ENCODE results near the gene FYCO1. TPM values are rescaled to one million over a fixed set of nuclear protein-coding genes. Genes with fewer than 3 reads are reported as not detected.

The FYCO1 gene
- polyA plus RNA-seq, 2 of the 4 experiments (the other 2 are of a cell fraction), result 3.7 to 4.4 TPM

DNA sequence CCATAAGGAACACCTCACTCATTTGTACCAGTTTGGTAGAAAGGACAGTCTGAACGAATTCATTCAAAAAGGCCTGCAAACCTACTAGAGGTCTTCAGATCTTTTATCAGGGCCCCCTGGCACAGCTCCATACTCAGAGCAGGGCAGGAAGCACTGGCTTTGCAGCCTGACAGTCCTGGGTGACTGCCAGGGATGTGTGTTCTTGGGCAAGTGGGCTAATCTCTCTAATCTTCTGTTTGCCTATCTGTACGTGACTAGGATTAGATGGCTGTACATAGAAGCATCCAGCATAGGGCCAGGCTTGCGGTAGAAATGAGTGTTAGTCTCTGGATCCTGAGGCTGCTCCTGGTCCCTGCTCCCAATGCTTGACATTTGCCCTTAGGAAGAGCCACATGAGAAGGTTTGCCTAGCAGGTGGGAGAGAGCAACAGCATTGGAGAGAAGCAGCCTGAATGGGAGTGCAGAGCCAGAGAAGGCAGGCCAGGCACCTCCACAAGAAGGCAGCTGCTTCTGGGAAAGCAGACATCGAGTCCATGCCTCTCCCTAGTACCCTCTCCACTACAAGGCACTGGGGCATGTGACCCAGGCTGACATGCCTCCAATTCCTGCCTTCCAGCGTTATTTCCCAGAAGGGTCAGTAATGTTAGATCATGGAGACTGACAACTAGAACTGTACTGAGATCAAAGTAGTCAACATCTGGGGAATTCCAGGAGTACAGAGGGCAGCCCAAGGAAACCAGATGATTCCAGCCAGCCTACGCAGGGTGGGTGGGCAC lies 53.4 kb downstream of the FYCO1 start:
- no peak for ATAC-seq
- no peaks in the 10 kb centered on the region for H3K4me1 ChIP-seq
- CTCF ChIA-PET, result interaction anchor here (1.0 to 8.9 kb wide), 5 partner anchors 11 to 436 kb away, joined by 3 to 192 read pairs (median 5); no protein-coding TSS in a partner anchor
- TF ChIP-seq SREBF2 (IDR thresholded peaks at IDR 0.05), result no peak
- TF ChIP-seq ZNF302 (CRISPR knock-in tag; IDR thresholded peaks at IDR 0.05), result no peak
- TF ChIP-seq, protein P1, sequence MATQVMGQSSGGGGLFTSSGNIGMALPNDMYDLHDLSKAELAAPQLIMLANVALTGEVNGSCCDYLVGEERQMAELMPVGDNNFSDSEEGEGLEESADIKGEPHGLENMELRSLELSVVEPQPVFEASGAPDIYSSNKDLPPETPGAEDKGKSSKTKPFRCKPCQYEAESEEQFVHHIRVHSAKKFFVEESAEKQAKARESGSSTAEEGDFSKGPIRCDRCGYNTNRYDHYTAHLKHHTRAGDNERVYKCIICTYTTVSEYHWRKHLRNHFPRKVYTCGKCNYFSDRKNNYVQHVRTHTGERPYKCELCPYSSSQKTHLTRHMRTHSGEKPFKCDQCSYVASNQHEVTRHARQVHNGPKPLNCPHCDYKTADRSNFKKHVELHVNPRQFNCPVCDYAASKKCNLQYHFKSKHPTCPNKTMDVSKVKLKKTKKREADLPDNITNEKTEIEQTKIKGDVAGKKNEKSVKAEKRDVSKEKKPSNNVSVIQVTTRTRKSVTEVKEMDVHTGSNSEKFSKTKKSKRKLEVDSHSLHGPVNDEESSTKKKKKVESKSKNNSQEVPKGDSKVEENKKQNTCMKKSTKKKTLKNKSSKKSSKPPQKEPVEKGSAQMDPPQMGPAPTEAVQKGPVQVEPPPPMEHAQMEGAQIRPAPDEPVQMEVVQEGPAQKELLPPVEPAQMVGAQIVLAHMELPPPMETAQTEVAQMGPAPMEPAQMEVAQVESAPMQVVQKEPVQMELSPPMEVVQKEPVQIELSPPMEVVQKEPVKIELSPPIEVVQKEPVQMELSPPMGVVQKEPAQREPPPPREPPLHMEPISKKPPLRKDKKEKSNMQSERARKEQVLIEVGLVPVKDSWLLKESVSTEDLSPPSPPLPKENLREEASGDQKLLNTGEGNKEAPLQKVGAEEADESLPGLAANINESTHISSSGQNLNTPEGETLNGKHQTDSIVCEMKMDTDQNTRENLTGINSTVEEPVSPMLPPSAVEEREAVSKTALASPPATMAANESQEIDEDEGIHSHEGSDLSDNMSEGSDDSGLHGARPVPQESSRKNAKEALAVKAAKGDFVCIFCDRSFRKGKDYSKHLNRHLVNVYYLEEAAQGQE (IDR thresholded peaks at IDR 0.05), result no peak
- no peak for TF ChIP-seq ZC3H11A (IDR thresholded peaks at IDR 0.05)
- no peak for TF ChIP-seq ESRRA (IDR thresholded peaks at IDR 0.05; ENCODE audit: borderline replicate concordance, low read length)
- H3K27ac ChIP-seq, result no peak overlapping the region
- POLR2A ChIA-PET, result no interaction called here
- WGBS (ENCODE audit: missing lambda C conversion rate), result 82% methylated on average over 6 of the region's 6 CpGs
- FAIRE-seq, result no peak
- no peak overlapping the region for H3K4me3 ChIP-seq
- no peaks in the 10 kb centered on the region for H3K9me3 ChIP-seq
- no peak overlapping the region for H3K4me2 ChIP-seq
- no peak for DNase-seq (ENCODE audit: low read depth in 1 of 2, low spot score in 1 of 2)

DNA sequence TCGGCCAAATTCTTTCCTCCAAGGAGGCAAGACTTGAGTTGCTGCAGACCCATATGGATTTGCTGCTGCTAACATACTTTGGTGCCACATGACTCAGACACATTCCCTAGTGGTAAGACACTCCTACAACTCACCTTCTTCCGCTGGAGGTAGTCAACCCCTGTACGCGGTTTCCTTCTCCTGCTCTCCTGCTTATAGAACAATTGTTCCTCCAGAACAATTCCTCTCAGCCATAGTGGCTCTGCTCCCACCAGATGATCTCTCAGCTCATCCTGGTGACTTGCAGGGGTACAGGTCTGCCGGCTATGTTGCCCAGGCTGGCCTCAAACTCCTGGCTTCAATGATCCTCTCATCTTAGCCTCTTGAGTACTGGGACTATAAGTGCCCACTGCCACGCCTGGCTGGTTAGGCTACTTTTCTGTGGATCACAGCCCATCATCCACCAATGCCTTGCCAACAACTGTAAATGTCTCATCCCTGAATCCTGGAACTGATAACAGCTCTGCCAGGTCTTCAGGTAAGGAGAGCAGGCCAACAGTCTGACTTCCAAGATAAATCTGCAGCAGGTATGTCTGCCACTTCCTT lies 54.8 kb downstream of the FYCO1 start:
- Histone ChIP-seq H3K9me3 (no peaks in the 10 kb centered on the region), H3K4me3 (no peak overlapping the region), H3K4me2 (no peak overlapping the region), H3K4me1 (no peaks in the 10 kb centered on the region), H3K27ac (no peak overlapping the region)
- POLR2A ChIA-PET, result no interaction called here
- FAIRE-seq (no peak), DNase-seq (ENCODE audit: low read depth in 1 of 2, low spot score in 1 of 2) (no peak), ATAC-seq (no peak)
- CTCF ChIA-PET, result interaction anchor here (1.1 to 8.9 kb wide), 2 partner anchors 9 to 140 kb away, joined by 4 to 192 read pairs; no protein-coding TSS in a partner anchor
- TF ChIP-seq MAFK (IDR thresholded peaks at IDR 0.05; ENCODE audit: partially characterized antibody) (no peak), HOXB13 (CRISPR knock-in tag; IDR thresholded peaks at IDR 0.05; ENCODE audit: low read depth) (no peak), POLR2A (IDR thresholded peaks at IDR 0.05; ENCODE audit: low read length) (no peak), ESRRA (IDR thresholded peaks at IDR 0.05; ENCODE audit: borderline replicate concordance, low read length) (no peak), RNF2 (IDR thresholded peaks at IDR 0.05; ENCODE audit: borderline replicate concordance, low read depth) (no peak), KDM5A (IDR thresholded peaks at IDR 0.05) (no peak), CBX8 (IDR thresholded peaks at IDR 0.05) (no peak), ZSCAN20 (CRISPR knock-in tag; IDR thresholded peaks at IDR 0.05) (no peak), PHF8 (IDR thresholded peaks at IDR 0.05; ENCODE audit: borderline replicate concordance, low read depth) (no peak), EHF (CRISPR knock-in tag; IDR thresholded peaks at IDR 0.05) (no peak), CHD4 (IDR thresholded peaks at IDR 0.05; ENCODE audit: borderline replicate concordance) (no peak), RFX5 (IDR thresholded peaks at IDR 0.05) (no peak), NFE2L2 (conservative IDR thresholded peaks at IDR 0.05; ENCODE audit: low read length) (no peak), POLR2AphosphoS2 (conservative IDR thresholded peaks at IDR 0.05; ENCODE audit: low read length) (no peak), TFCP2L1 (CRISPR knock-in tag; IDR thresholded peaks at IDR 0.05) (no peak), ZFP36 (IDR thresholded peaks at IDR 0.05; ENCODE audit: borderline replicate concordance, partially characterized antibody) (no peak)
- TF ChIP-seq, protein P2, sequence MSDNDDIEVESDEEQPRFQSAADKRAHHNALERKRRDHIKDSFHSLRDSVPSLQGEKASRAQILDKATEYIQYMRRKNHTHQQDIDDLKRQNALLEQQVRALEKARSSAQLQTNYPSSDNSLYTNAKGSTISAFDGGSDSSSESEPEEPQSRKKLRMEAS (IDR thresholded peaks at IDR 0.05), result no peak
- 95% methylated on average over 5 of the region's 6 CpGs for WGBS (ENCODE audit: missing lambda C conversion rate)

Data from A549 (cell line).